Liver (tissue), 3 donors: Measurements from ENCODE around the gene FOXR1.

ENCODE experiments used
- SP1 ChIP-seq: IDR thresholded peaks from 2 replicates; pipeline ENCODE4 v1.6.1; 2018; ENCODE audit warnings: antibody characterized with exemption, mild to moderate bottlenecking
- TF ChIP-seq, protein P1 (sequence below): fragments of 150-350 bp; IDR thresholded peaks from 2 replicates; pipeline ENCODE4 v1.5.1; 2017; ENCODE audit warnings: improper control_type of control experiment, low read depth, low read length; ENCODE audit not compliant: missing input control
- donor health status: healthy.
- donor health status: healthy.

DNA sequence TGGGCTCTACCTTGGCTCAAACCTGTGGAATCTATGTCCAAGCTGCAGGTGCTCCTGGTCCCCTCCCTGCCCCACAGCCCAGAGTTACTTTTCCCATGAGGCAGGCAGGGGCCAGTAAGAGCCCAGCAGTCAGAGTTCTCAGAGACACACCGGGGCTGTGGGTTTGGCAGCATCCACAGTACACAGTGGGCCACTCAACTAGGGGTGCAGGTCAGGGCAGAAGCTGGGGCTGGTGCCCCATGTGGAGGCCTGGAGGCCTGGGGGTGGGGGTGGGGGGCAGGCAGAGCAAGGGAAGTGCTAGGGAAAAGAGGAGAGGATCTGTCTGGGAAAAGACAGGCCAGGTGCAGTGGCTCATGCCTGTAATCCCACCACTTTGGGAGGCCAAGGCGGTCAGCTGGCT lies 13.0 kb upstream of the FOXR1 start:
- TF ChIP-seq, protein P1, sequence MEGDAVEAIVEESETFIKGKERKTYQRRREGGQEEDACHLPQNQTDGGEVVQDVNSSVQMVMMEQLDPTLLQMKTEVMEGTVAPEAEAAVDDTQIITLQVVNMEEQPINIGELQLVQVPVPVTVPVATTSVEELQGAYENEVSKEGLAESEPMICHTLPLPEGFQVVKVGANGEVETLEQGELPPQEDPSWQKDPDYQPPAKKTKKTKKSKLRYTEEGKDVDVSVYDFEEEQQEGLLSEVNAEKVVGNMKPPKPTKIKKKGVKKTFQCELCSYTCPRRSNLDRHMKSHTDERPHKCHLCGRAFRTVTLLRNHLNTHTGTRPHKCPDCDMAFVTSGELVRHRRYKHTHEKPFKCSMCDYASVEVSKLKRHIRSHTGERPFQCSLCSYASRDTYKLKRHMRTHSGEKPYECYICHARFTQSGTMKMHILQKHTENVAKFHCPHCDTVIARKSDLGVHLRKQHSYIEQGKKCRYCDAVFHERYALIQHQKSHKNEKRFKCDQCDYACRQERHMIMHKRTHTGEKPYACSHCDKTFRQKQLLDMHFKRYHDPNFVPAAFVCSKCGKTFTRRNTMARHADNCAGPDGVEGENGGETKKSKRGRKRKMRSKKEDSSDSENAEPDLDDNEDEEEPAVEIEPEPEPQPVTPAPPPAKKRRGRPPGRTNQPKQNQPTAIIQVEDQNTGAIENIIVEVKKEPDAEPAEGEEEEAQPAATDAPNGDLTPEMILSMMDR: no peak
- TF ChIP-seq SP1: no peak
